NCI-H2196 treated with DMSO at 0.1 percent for 48 hours (cell line): ENCODE results near the gene B4GALNT1.
"Not testable (repeated sequence)": the region's sequence is repeated elsewhere in the genome, so short reads cannot be mapped to it uniquely, and the experiment has no call there.

ENCODE experiments used
- DNase-seq: peaks from one replicate; lab custom pipeline; 2025; ENCODE audit not compliant: unreplicated experiment; lab: John Stamatoyannopoulos, UW

B4GALNT1 gene

GRCh38 chr12:57632958-57633840 is at the start of gene B4GALNT1:
TSS of gene B4GALNT1 (minus strand) at chr12:57633201. CDS start at chr12:57632132, 1,069 bp downstream.
- peak; percentile 52 for DNase-seq

- DNase-seq: no peak
These were observed 46.7 kb upstream of the B4GALNT1 start for GRCh38 chr12:57679697-57680096.

GRCh38 chr12:57677947-57678346 is 44.9 kb upstream of the B4GALNT1 start:
- not testable (repeated sequence) for DNase-seq

- DNase-seq: no peak
These were observed 41.7 kb upstream of the B4GALNT1 start for GRCh38 chr12:57674691-57675090.

- no peak for DNase-seq
These were observed 39.8 kb upstream of the B4GALNT1 start for GRCh38 chr12:57672801-57673200.

GRCh38 chr12:57671811-57672210 is 38.8 kb upstream of the B4GALNT1 start:
- not testable (repeated sequence) for DNase-seq

- not testable (repeated sequence) for DNase-seq
These were observed 36.7 kb upstream of the B4GALNT1 start for GRCh38 chr12:57669691-57670090.

- no peak for DNase-seq
These were observed 33.9 kb upstream of the B4GALNT1 start for GRCh38 chr12:57666897-57667296.

GRCh38 chr12:57665066-57665820 is 32.2 kb upstream of the B4GALNT1 start:
- not testable (repeated sequence) for DNase-seq

GRCh38 chr12:57661376-57661775 is 28.4 kb upstream of the B4GALNT1 start:
- no peak for DNase-seq

GRCh38 chr12:57658890-57659289 is 25.9 kb upstream of the B4GALNT1 start:
- no peak for DNase-seq

- DNase-seq: peak; percentile 1
These were observed 24.7 kb upstream of the B4GALNT1 start for GRCh38 chr12:57657744-57658143.

GRCh38 chr12:57656408-57656807 is 23.4 kb upstream of the B4GALNT1 start:
- not testable (repeated sequence) for DNase-seq

GRCh38 chr12:57655541-57656240 is 22.7 kb upstream of the B4GALNT1 start:
- DNase-seq: no peak

GRCh38 chr12:57654042-57654441 is 21.0 kb upstream of the B4GALNT1 start:
- no peak for DNase-seq

GRCh38 chr12:57646659-57647049 is 13.7 kb upstream of the B4GALNT1 start:
- not testable (repeated sequence) for DNase-seq

- DNase-seq: not testable (repeated sequence)
These were observed 13.1 kb upstream of the B4GALNT1 start for GRCh38 chr12:57645990-57646658.

- DNase-seq: no peak
These were observed 8.9 kb upstream of the B4GALNT1 start for GRCh38 chr12:57641699-57642442.

- DNase-seq: no peak
These were observed 7.4 kb upstream of the B4GALNT1 start for GRCh38 chr12:57640175-57641042.
